ENCODE data around the gene RBM28.

GRCh38 chr7:128389618-128390329 lies 46.1 kb upstream of the RBM28 start:
- TF ChIP-seq POLR2A (IDR thresholded peaks at IDR 0.05) (no peak), CTCF (IDR thresholded peaks at IDR 0.05) (no peak)
